Suppressor macrophage (primary cell): Measurements from ENCODE around the gene HES4.
"Not testable (repeated sequence)": the region's sequence is repeated elsewhere in the genome, so short reads cannot be mapped to it uniquely, and the experiment has no call there.

Source experiments
- DNase-seq, 4 experiments: peaks; one replicate each; pipeline ENCODE4 v3.0.0-alpha.2; 2020 to 2022

HES4 gene

GRCh38 chr1:1033731-1034438, 34.0 kb upstream of the HES4 start:
- peak in 1 of 4 experiments; percentile 33 for DNase-seq

- peak; percentile 68 to 89 (median 74) for DNase-seq
These were observed 33.2 kb upstream of the HES4 start for GRCh38 chr1:1033009-1033587.

- peak in 1 of 4 experiments; percentile 37 for DNase-seq
These were observed 32.5 kb upstream of the HES4 start for GRCh38 chr1:1032424-1032823.

- no peak for DNase-seq
These were observed 31.9 kb upstream of the HES4 start for GRCh38 chr1:1031659-1032235.

- DNase-seq, result not testable (repeated sequence)
These were observed 31.2 kb upstream of the HES4 start for GRCh38 chr1:1030867-1031658.

GRCh38 chr1:1027791-1028190, 27.9 kb upstream of the HES4 start:
- no peak for DNase-seq

GRCh38 chr1:1026599-1027413, 26.9 kb upstream of the HES4 start:
- no peak for DNase-seq

DNA sequence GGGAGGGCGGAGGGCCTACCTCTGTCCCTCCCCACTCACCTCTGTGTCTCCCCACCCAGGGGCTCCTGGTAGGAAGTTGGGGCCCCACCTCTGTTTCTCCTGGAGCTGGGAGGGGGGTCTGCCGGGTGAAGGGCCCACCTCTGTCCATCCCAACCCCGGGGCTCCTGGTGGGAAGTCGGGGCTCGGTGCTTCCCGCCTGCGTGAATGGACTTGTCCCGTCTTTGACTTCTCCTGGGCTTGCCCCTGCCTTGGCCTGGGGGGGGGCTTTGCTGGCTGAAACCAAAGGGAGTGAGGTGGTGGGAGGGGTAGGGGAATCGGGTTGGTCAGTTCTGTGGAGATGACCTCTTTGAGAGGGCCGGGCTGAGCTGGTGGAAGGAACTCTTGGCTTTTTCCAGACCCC, 25.8 kb upstream of the HES4 start:
- no peak for DNase-seq

- no peak for DNase-seq
These were observed 25.1 kb upstream of the HES4 start for GRCh38 chr1:1024771-1025699.

GRCh38 chr1:1024149-1024770, 24.4 kb upstream of the HES4 start:
- DNase-seq, result no peak

DNA sequence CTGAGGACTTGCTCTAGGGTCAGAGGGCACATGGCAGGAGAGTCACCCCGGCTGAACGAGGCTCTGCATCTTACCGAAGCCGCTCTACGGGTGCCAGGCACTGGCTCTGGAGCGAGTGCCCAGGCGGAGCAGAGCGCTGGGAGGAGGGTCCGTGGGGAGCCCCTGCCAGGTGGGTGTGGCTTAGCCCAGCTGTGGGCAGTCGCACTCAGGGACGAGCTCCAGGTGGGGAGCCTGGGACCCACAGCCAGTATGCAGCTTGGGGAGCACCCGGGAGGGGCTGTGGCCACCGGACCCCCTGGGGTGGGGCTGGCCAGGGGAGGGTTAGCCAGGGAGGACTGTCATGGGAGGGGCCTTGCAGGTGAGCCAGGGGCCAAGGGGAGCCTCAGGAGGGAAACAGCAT, 23.8 kb upstream of the HES4 start:
- no peak for DNase-seq

DNA sequence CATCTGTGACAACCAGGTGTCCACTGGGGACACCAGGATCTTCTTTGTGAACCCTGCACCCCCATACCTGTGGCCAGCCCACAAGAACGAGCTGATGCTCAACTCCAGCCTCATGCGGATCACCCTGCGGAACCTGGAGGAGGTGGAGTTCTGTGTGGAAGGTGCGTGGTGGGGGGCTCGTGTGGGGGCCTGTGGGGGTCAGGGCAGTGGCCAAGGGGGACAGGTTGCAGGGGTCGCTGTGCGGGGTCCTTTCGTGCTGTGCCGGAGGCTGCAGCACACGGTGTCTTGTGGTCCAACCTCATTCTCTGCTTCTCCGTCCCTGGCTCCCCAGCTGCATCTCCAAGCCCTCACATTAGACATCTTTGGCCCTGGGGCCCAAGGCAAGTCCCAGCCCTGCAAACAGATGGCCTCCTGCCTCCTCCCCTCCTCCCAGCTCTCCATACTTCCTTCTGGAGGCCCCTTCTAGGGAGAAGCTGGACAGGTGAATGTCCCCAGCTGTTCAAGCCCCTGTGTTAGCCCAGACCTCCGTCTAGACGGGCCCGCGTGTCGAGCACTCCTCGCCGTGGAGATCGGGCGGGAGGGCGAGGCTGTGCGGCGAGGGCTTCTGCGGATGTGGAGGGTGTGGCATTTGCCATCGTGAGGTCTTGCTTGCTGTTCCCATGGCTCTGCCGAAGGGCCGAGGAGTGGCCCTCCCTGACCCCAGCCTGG, 22.6 kb upstream of the HES4 start:
- DNase-seq, result no peak

DNA sequence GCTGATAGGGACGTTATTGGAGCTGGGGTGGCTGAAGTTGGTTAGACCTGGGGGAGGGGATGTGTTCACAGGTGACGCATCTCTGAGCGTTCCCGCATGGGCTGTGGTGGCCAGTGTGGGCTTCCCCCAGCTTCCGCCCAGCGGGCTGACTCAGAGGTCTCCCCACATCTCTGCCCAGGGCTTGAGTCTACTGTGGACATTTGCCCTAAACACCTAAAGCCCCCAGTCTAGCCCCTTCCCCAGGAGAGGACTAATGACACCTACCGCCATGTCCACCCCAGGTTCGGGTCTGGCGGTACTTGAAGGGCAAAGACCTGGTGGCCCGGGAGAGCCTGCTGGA, 22.0 kb upstream of the HES4 start:
- no peak for DNase-seq

DNA sequence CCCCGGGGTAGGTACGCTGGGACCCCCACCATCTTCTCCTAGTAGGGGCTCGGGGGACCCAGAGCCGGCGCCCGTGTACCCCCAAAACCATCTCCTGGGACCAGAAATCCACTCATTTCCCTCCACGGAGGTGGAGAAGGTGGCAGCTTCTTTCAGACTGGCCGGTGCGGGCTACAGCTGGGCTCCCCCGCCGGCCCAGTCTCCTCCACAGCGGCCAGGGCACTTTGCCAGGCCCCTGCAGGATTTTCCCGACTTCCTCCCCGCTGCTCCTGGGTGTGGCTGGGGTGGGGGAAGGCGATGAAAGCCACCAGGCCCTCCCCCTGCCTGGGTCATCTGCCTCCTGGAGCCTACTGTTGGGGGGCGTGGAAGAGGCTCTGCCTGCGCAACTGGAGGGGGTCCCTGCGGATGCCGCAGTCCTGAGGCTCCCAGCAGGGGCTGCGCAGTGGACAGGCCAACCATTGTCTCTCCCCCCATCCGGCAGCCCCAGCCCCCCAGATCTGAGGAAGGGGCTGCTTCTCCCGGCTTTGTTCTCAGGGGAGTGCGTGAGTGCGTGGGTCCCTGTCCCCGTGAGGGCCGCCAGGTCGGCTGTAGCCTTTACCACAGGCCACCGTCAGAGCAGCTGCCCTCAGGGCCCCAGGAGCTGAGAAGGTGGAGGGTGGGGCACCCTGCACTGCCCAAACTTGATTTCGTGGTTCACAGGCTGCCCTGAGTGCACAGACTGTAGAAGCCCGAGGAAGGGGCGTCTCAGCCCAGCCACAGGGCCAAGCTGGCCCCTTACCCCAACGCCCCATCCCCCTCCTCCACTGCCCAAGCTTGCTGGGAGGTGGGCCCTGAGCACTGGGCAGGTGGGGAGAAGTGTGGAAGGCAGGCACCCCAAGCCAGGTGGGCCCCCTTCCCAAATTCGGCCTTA, 21.4 kb upstream of the HES4 start:
- peak in 3 of 4 experiments; percentile 60 to 77 (median 66) for DNase-seq

- DNase-seq, result peak in 1 of 4 experiments; percentile 57
These were observed 20.6 kb upstream of the HES4 start for GRCh38 chr1:1020415-1021009.

- DNase-seq, result peak in 3 of 4 experiments; percentile 44 to 75 (median 62)
These were observed 20.1 kb upstream of the HES4 start, which contains the start of gene AGRN for GRCh38 chr1:1020000-1020404. AGRN (plus strand) TSS chr1:1020120; CDS start chr1:1020173, 53 bp downstream.

DNA sequence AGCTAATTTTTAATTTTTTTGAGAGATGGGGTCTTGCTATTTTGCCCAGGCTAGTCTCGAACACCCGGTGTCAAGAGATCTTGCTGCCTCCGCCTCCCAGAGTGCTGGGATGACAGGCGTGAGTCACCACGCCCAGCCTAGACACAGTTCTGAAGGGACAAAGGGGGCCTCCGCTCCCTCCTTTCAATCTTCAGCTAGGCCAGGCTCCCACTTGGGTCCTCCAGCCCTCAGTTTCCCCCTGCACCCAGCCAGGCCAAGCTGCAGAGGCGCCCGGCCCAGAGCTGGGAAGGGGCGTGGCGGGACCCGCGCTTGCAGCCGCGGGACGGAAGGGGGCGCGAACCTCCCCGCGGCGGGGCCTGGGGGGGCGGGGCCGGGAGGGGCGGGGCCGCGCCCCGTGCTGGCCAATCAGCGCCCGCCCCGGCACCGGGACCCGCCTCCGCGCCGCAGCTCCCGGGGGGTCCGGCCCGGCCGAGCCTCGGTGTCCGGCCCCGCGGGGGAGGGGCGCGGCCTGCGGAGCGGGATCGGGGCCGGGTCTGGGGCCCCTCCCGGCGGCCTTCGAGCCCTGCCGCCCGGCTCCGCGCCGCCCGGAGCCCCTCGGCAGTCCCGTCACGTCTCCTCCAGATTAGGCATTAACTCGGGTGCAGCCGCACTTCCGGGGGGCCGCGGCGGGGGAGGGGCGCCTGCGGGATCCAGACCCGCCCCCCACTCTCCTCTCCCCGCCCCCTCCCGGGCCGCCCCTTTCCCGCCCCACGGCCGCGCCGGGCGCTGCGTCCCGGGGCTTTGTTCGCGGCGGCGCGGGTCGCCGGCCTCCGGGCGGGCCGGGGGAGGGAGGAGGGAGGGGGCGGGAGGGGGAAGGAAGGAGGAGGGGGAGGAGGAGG, 19.5 kb upstream of the HES4 start:
- peak; percentile 87 to 97 (median 93) for DNase-seq

GRCh38 chr1:1018321-1018685, 18.4 kb upstream of the HES4 start:
- not testable (repeated sequence) for DNase-seq
